Activated CD8-positive, alpha-beta memory T cell treated with anti-CD3 and anti-CD28 coated beads for 24 hours (primary cell): ENCODE measurements around the gene OBSCN.

Experiments used
- DNase-seq: peaks from one replicate; pipeline ENCODE4 v3.0.0-alpha.2; 2020

Gene OBSCN

GRCh38 chr1:228170666-228171065 lies 37.2 kb upstream of the OBSCN start:
- no peak for DNase-seq

- no peak for DNase-seq
Measured at GRCh38 chr1:228171221-228171891, 36.5 kb upstream of the OBSCN start.

DNA sequence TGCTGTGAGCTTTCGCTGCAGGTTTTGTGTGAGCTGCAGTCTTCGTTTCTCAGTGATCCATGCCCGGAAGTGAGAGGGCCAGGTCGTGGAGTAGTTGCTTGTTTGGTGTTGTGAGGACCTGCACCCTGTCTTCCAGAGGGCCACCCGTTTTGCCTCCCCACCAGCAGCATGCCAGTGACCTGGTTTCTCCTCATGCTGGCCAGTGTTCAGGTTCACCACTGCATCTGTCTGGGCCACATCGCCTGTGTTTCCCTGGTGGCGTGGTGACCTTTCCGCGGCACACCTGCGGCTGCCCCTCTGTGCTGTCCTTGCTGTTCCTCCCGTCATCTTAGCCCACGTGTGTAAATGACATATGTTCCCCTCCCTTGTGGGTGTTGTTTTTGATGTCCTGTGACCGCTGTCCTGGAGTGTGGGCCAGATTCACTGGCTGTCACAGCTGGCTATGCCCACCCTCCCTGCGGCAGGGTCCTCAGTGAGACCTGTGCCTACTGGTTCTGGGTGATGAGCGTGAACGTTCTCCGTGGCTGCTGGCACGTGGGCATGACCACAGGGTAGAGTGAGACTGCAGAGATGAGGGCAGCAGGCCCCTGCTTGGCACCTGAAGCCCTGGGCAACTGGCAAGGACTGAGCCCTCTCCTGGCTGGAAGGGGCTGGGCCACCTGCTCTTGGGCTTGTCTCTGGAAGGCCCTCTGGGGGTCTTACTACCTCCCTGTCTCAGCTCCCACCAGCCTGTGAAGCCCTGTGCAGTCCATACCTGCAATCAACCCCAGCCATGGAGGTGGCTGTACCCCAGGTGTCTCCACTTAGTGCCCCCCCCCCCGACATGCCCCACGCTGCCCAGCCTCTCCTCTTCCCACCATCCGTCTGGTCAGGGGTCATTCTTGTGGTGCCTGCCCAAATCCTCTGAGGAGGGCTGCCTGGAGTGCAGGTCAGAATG lies 35.0 kb upstream of the OBSCN start:
- no peak for DNase-seq

GRCh38 chr1:228173528-228174481 lies 34.0 kb upstream of the OBSCN start:
- peak; percentile 65 for DNase-seq

DNA sequence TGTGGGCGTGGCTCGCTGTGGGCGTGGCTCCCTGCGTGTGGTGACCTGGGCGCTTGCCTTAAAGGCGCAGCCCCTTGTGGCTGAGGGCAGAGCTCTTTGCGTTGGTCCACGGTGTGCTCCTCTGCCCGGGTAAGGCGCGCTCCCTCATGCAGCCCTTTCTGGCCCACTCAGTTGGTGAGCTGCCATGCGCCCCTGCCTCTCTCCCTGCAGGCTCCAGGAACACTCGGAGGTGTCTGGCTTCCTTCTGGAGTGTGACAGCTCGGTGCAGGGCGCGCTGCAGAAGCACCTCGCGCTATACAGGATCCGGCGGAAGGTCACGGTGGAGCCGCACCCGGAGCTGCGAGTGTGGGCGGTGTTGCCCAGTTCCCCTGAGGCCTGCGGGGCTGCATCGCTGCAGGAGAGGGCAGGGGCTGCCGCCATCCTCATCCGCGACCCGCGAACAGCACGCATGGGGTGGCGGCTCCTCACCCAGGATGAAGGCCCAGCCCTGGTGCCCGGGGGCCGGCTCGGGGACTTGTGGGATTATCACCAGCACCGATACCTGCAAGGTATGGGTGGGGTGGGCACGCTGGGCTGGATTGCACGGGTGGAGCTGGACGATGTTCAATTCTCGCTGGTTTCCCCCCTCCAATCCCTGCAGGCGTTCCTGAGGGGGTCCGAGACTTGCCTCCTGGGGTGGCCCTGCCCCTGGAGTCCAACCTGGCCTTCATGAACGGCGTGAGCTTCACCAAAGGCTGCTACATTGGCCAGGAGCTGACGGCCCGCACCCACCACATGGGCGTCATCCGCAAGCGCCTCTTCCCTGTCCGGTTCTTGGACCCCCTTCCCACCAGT lies 33.1 kb upstream of the OBSCN start:
- no peak for DNase-seq

- DNase-seq = no peak
Measured at GRCh38 chr1:228175316-228176023, 32.4 kb upstream of the OBSCN start.

DNA sequence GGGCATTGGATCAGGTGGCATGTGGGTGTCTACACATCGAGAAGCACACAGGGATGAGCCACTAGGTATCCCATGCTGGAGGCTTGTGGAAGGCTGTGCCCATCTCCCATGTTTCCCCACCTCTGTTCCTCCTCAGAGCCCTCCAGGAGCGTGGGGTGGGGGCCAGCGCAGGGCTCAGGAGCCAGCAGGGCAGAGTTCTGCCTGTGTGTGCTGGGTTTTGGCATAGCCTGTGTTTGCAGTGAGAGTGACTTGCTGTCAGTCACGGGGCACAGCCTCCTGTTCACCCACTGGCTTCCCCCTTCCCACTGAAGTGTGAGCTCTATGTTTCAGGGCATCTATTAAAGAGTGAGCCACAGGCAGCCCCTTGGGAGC lies 31.8 kb upstream of the OBSCN start:
- no peak for DNase-seq

DNA sequence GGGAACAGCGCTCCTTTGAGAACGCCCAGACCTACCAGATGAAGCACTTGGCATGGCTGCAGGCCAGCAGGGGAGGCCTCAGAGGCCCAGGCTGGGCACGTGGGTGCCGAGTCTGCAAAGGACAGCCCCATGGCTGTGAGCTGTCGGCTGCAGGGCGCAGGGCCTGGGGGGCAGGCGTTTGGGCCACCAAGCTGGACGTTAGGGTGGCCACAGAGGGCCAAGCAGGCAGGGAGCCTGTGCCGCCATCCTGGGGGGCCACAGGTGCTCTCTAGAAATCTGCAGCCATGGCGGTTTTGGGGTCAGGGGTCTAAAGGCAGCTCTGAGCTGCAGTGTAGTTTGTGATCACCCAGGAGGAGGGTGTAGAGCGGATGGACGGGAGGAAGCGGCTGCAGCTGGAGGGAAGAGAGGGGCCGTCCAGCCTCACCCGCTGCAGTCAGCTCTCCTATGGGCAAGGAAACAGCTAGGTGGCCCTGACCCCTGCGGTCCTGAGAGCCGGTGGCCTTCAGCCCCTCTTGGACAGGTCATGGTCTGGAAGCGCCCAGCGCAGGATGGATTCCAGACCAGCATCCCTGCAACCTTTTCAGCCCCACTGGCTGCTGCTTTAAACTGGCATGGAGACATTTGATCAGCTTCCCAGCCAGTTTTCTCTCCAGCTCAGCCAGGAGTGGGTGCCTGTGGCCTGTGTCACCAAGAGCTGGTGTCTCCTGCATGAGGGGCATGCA lies 31.2 kb upstream of the OBSCN start:
- no peak for DNase-seq

GRCh38 chr1:228177183-228177475 lies 30.7 kb upstream of the OBSCN start:
- no peak for DNase-seq

GRCh38 chr1:228177721-228178710 lies 29.8 kb upstream of the OBSCN start:
- DNase-seq = peak; percentile 5

GRCh38 chr1:228178737-228179684 lies 28.8 kb upstream of the OBSCN start:
- peak; percentile 47 for DNase-seq

GRCh38 chr1:228180271-228180958 lies 27.4 kb upstream of the OBSCN start:
- DNase-seq = peak; percentile 37

DNA sequence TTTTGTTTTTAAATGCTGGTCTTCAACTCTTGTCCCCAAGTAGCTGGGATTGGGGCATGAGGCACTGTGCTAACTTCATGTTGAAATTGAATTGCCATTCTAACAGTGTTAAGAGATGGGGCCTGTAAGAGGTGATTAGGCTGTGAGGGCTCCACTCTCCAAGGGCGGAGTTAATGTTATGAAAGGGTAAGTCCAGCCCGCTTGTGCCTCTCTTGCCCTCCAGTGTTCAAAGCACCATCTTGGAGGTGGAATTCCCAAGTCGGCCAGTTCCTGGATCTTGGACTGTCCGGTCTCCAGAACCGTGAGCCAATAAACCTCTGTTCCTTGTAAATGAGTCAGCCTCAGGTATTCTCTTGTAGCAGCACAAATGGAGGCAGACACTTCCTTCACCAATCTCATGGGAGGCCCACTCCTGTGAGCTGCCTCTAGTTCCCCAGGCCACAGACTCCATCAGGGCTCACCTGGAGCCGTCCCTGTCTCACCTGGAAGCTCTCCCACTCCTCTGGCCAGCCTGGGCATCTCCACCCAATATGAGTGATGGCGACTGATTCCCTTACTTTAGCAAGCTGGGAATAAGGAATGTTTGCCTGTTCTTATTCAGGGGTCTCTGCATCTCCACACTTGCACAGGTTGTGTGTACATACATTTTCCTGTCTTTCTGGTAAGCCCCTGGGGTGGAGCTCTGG lies 26.7 kb upstream of the OBSCN start:
- peak; percentile 37 for DNase-seq

- peak; percentile 50 for DNase-seq
Measured at GRCh38 chr1:228181645-228182034, 26.2 kb upstream of the OBSCN start.

GRCh38 chr1:228182296-228183030 lies 25.4 kb upstream of the OBSCN start:
- DNase-seq = peak; percentile 40

DNA sequence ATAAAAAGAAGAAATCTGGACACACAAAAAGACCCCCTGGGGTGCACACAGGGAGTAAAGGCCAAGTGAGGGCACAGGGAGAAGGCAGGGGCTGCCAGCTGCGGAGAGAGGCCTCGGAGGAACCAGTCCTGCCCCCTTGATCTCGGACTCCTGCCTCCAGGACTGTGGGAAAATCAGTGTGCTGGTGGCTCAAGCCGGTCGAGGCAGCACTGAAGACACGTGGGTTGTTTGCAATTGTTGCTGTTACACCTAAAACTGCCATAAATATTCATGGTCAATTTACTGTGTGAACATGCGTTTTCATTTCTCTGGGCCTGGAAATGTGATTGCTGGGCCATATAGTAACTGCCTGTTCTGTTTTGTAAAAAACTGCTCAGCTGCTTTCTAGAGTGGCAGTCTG lies 23.7 kb upstream of the OBSCN start:
- peak; percentile 30 for DNase-seq

DNA sequence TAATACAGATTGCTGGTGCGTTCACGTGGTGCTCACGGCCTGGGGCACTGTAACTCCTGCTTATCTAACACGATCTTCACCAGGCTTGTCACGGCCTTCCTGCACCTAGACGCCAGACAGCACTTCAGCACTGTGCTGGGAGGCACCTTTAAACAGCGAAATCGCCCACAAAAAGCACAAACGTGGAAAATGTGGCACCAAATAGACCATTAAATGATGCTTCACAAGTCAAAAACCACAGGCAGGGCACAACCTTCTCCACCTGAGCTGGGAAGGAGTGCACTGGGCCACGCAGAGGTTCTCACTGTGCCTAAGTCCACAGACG lies 22.2 kb upstream of the OBSCN start:
- DNase-seq = peak; percentile 58
